ENCODE results near the gene DNM2.
"Not testable (repeated sequence)": the region's sequence is repeated elsewhere in the genome, so short reads cannot be mapped to it uniquely, and the experiment has no call there.

Gene DNM2

DNA sequence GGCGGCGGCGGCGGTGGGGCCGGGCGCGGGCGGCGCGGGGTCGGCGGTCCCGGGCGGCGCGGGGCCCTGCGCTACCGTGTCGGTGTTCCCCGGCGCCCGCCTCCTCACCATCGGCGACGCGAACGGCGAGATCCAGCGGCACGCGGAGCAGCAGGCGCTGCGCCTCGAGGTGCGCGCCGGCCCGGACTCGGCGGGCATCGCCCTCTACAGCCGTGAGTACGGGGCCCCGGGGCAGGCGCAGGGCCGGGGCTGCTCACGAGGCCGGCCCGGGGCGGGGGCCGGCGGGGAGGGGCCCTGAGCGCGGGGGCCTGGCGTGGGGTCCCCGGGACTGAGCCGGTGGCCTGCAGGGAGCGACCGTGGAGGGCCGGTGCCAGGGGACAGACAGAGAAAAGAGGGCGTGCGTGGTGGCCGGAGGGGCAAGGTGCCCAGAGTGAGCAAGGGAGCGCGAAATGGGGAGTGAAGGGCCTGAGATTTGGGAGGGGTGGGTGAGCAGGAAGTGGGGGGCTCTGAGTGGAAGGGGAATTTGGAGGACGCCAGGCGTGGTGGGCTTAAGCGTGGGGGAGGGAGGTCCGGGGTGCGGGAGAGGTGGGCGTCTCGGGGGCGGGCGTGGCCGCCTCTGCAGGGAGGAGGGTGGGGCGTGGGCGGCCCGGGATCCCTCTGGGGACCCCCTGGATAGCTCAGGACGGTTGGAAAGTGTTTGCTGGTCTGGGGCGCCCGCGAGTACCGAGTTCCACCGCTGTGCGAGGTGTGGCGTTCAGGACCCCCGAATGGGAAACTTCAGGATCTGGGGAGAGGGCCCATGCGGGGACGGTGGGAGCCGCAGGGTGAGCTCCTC, 154.0 kb downstream of the DNM2 start:
- peak; percentile 47 to 80 for DNase-seq
- Histone ChIP-seq H3K4me1 (peaks cover 7 to 38% (median 24%) of the 10 kb centered on the region in 4 donors), H3K27ac (peak overlapping the region; percentile 74 to 86), H3K36me3 (no peaks in the 10 kb centered on the region), H3K27me3 (no peaks in the 10 kb centered on the region), H3K9me3 (no peaks in the 10 kb centered on the region), H3K4me3 (peak overlapping the region; percentile 76 to 93)
- TF ChIP-seq, protein P1, sequence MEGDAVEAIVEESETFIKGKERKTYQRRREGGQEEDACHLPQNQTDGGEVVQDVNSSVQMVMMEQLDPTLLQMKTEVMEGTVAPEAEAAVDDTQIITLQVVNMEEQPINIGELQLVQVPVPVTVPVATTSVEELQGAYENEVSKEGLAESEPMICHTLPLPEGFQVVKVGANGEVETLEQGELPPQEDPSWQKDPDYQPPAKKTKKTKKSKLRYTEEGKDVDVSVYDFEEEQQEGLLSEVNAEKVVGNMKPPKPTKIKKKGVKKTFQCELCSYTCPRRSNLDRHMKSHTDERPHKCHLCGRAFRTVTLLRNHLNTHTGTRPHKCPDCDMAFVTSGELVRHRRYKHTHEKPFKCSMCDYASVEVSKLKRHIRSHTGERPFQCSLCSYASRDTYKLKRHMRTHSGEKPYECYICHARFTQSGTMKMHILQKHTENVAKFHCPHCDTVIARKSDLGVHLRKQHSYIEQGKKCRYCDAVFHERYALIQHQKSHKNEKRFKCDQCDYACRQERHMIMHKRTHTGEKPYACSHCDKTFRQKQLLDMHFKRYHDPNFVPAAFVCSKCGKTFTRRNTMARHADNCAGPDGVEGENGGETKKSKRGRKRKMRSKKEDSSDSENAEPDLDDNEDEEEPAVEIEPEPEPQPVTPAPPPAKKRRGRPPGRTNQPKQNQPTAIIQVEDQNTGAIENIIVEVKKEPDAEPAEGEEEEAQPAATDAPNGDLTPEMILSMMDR (IDR thresholded peaks at IDR 0.05) = peak; percentile 16 to 18
- intact Hi-C loops (cut with DNase I; ENCODE audit: low total_unique reads) = loop anchor here (5.0 kb wide), 1 partner anchor 55 kb away; the partner anchor contains the start of genes TIMM29 and YIPF2

DNA sequence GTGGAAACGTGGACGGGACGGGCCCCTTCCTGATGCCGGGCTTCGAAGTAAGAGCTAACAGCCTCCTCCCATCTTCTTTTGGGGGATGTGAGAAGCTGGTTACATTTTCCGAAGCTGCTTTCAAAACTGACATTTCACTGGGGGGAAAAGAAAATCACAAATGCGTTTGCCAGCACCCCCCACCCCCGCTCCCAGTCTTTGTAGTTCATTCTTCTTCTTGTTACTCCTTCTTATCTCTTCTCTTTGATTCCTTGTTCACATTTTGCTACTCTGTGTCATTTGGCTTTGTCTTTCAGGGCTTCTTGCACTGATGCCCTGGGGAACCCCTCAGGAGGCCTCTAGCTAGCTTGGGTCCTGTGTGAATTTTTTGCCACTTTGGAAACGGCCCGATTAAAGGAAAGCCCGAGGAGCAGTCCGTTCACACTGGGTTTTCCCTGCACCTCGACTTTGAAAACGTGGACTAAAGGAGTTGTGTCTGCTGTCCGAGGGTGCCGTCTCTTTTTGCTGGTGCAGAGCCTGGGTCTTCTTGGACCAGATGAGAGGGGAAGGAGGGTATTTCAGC, 154.7 kb downstream of the DNM2 start:
- DNase-seq = no peak
- Histone ChIP-seq H3K9me3 (no peaks in the 10 kb centered on the region), H3K4me1 (peaks cover 7 to 45% (median 30%) of the 10 kb centered on the region in 4 donors), H3K4me3 (peak overlapping the region; percentile 76 to 93), H3K27me3 (no peaks in the 10 kb centered on the region), H3K27ac (peak overlapping the region; percentile 74 to 86), H3K36me3 (no peaks in the 10 kb centered on the region)
- intact Hi-C loops (cut with DNase I; ENCODE audit: low total_unique reads) = loop anchor here (5.0 kb wide), 1 partner anchor 55 kb away; the partner anchor contains the start of genes TIMM29 and YIPF2
- TF ChIP-seq, protein P1 (IDR thresholded peaks at IDR 0.05) = no peak

DNA sequence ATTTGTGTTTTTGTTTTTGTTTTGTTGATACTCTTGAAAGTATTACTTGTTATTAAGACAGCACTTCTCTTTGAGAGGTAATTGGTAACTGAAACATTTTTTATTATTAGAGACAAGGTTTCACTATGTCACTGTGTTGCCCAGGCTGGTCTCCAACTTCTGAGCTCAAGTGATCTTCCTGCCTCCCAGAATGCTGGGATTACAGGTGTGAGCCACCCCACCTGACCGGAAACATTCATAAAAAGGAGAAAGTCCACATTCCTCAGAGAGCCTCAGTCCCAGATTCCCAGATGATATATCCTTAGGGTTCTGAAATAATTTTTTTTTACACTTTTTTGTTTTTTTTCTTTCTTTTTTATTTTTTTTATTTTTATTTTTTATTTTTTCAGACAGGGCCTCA, 156.1 kb downstream of the DNM2 start:
- TF ChIP-seq, protein P1 (IDR thresholded peaks at IDR 0.05) = no peak
- H3K4me1 ChIP-seq = peaks cover 7 to 57% (median 30%) of the 10 kb centered on the region in 4 donors
- no peak overlapping the region for H3K4me3 ChIP-seq
- H3K36me3 ChIP-seq = no peaks in the 10 kb centered on the region
- H3K27me3 ChIP-seq = no peaks in the 10 kb centered on the region
- DNase-seq = no peak
- intact Hi-C loops (cut with DNase I; ENCODE audit: low total_unique reads) = loop anchor here (5.0 kb wide), 1 partner anchor 53 kb away; the partner anchor contains the start of genes TIMM29 and YIPF2
- H3K9me3 ChIP-seq = no peaks in the 10 kb centered on the region
- no peak overlapping the region for H3K27ac ChIP-seq

DNA sequence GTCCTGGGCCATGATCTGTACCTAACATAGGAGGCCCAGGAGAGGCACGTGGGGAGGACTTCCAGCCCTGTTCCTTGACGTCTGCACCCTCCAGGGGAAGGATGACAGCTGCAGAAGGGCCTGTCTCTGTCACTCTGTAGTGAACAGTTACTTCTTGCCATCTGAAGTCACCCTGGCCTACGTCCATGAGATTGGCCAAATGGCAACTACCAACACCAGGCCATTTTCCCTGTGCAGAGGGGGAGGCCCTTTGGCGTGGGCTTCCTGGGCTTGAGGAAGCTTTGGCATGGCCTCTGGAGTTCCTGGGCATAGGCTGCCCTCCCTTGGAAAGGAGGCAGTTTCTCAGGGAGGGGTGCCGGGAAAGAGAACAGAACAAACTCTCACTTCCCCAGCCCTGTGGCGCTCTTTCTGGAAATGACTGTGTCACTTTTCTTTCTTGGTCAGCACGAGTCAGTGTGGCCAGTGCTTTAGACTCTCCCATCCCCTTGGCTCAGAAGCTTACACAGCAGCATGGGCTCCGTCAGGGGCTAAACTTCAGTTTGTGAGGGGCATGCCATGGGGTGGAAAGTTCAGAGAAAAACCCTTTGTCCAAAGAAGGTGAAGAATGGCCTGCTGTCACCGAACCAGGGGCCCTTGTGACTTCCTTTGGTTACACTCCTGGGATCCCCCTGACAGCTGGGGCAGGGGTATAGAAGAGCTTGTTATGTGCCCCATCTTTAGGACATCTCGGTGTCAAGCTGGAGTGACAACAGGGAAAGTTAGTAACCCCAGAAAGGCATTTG, 158.8 kb downstream of the DNM2 start:
- Histone ChIP-seq H3K27ac (peak overlapping the region; percentile 27 to 30), H3K4me1 (peaks cover 0 to 60% (median 34%) of the 10 kb centered on the region in 4 donors), H3K36me3 (no peaks in the 10 kb centered on the region), H3K9me3 (no peaks in the 10 kb centered on the region), H3K27me3 (no peaks in the 10 kb centered on the region), H3K4me3 (no peak overlapping the region)
- TF ChIP-seq, protein P1 (IDR thresholded peaks at IDR 0.05) = no peak
- intact Hi-C loops (cut with DNase I; ENCODE audit: low total_unique reads) = no loop called here
- peak in 1 of 2 donors; percentile 41 for DNase-seq

DNA sequence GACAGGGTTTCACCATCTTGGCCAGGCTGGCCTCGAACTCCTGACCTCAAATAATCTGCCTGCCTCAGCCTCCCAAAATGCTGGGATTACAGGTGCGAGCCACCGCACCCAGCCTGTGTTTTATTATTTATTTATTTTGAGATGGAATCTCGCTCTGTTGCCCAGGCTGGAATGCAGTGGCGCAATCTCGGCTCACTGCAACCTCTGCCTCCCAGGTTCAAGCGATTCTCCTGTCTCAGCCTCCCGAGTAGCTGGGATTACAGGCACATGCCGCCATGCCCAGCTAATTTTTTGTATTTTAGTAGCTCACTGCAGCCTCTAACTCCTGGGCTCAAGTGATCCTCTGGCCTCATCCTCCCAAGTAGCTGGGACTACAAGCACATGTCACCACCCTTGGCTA, 159.7 kb downstream of the DNM2 start:
- H3K9me3 ChIP-seq; intact Hi-C loops (cut with DNase I; ENCODE audit: low total_unique reads); H3K4me3 ChIP-seq; H3K36me3 ChIP-seq; H3K27me3 ChIP-seq; DNase-seq; H3K27ac ChIP-seq: not testable (repeated sequence)
- H3K4me1 ChIP-seq = peaks cover 0 to 64% (median 38%) of the 10 kb centered on the region in 4 donors

Measured in tibial artery (tissue), 4 donors.